ENCODE results near the gene ALAS1.

ALAS1 gene

DNA sequence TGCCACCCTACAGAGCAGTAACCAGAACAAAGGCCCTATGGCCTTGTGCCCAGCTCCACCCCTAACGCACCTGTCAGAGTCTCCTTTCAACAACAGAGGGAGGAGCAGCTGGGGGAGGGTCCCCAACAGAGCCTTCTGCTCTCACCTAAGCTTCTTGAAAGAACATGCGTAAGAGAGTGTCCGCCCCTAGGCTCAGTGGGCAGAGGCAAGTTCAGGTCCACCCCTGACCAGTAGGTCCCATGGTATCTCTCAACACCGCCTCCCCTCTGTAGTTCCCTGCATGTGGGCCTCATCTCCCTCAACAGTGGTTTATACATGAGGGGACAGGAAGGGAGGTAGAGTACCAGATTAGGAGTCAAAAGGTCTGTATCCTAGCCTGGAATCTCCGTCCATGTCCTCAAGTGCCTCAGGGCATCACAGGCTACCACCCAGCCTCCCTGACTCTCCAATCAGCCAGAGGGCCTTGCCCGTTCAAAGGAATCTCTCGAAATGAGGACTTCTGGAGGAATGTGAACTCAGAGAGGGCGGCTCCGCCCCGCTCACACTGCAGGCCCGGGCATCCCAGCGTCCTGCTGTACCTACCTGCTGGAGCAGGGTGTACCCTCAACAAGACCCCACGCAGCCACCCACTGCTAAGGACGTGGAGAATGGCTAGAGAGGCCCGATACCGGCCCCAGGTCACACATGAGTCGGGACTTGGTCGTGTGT, 44.4 kb upstream of the ALAS1 start:
- DNase-seq, result no peak
- H3K4me3 ChIP-seq, result peak overlapping the region; percentile 57 to 75
- intact Hi-C loops (cut with DNase I; ENCODE audit: low total_unique reads), result no loop called here
- H3K9me3 ChIP-seq, result no peaks in the 10 kb centered on the region
- no peaks in the 10 kb centered on the region for H3K27me3 ChIP-seq
- TF ChIP-seq, protein P1, sequence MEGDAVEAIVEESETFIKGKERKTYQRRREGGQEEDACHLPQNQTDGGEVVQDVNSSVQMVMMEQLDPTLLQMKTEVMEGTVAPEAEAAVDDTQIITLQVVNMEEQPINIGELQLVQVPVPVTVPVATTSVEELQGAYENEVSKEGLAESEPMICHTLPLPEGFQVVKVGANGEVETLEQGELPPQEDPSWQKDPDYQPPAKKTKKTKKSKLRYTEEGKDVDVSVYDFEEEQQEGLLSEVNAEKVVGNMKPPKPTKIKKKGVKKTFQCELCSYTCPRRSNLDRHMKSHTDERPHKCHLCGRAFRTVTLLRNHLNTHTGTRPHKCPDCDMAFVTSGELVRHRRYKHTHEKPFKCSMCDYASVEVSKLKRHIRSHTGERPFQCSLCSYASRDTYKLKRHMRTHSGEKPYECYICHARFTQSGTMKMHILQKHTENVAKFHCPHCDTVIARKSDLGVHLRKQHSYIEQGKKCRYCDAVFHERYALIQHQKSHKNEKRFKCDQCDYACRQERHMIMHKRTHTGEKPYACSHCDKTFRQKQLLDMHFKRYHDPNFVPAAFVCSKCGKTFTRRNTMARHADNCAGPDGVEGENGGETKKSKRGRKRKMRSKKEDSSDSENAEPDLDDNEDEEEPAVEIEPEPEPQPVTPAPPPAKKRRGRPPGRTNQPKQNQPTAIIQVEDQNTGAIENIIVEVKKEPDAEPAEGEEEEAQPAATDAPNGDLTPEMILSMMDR (IDR thresholded peaks at IDR 0.05), result no peak
- H3K36me3 ChIP-seq, result no peaks in the 10 kb centered on the region
- peak overlapping the region; percentile 81 to 82 for H3K27ac ChIP-seq
- peaks cover 0 to 15% (median 11%) of the 10 kb centered on the region in 4 donors for H3K4me1 ChIP-seq

DNA sequence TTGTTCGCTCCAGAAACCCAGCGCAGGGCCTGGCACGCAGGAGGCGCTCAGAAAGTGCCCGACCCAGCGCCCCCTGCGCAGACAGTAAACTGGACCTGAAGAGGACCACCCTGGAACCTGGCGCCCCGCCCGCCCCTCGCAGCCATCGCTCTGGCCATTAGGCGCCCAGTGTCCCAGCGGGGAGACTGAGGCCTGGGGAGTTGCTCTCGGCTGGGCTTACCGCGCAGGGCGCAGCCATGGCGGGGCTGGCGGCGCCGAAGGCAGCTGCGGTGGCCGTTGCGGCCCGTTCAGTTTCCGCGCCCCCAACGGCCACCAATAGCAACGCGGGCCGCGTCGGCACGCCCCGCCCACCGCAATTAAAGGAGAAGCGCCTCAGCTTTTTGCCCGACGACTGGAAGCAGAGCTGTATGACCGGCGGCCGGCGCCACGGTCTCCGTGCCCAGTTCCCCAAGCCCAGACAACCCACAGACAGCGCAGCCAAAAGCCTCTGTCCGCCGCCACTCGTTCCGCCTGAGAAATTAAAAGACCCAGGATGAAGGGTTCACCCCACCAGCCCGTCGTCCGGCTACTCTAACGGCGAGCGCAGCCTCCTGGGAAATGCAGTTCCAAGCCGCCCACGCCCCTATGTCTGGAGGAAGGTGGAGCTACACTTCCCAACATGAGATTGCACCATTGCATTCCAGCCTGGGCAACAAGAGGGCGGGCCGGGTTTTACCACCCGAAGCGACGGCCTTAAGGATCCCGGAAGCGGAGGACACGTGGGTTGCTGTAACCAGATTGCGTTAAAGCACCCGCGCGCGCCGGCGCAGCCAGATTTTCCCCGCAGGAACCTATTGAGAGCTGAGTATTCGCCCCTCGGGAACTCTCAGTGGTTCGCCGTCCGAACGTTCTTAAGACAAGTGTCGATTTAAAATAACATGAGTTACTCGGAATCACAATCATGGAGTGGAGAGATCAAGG, 43.5 kb upstream of the ALAS1 start, which contains the start of gene POC1A:
POC1A (minus strand) TSS at position 289 of the 960 bp plus-strand sequence; CDS start at position 238, 51 bp downstream.
- TF ChIP-seq, protein P1 (IDR thresholded peaks at IDR 0.05), result peak in 1 of 2 experiments; percentile 25
- peaks cover 0 to 15% (median 11%) of the 10 kb centered on the region in 4 donors for H3K4me1 ChIP-seq
- H3K36me3 ChIP-seq, result no peaks in the 10 kb centered on the region
- DNase-seq, result peak; percentile 99
- peak within 1 kb of the TSS; percentile 81 to 82 for H3K27ac ChIP-seq
- intact Hi-C loops (cut with DNase I; ENCODE audit: low total_unique reads), result no loop called here
- no peaks in the 10 kb centered on the region for H3K27me3 ChIP-seq
- H3K9me3 ChIP-seq, result no peaks in the 10 kb centered on the region
- H3K4me3 ChIP-seq, result peak within 1 kb of the TSS; percentile 57 to 75

DNA sequence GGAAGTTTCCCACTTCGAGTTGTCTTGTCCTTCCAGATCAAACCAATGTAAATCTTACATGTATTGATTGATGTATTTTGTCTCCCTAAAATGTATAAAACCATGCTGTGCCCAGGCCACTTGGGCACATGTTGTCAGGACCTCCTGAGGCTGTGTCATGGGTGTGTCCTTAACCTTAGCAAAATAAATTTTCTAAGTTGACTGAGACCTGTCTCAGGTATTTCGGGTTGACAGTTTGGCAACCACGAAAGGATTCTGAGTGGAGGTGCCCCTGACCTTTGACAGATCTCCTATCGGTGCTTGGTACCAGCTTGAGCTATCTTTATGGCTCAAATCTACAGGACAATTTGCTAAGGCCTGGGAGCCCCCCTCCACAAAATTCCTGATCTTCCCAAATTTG, 42.0 kb upstream of the ALAS1 start:
- DNase-seq, result no peak
- peaks cover 0 to 15% (median 11%) of the 10 kb centered on the region in 4 donors for H3K4me1 ChIP-seq
- no peaks in the 10 kb centered on the region for H3K9me3 ChIP-seq
- TF ChIP-seq, protein P1 (IDR thresholded peaks at IDR 0.05), result no peak
- no peaks in the 10 kb centered on the region for H3K36me3 ChIP-seq
- H3K4me3 ChIP-seq, result no peak overlapping the region
- no peak overlapping the region for H3K27ac ChIP-seq
- no peaks in the 10 kb centered on the region for H3K27me3 ChIP-seq
- intact Hi-C loops (cut with DNase I; ENCODE audit: low total_unique reads), result no loop called here

DNA sequence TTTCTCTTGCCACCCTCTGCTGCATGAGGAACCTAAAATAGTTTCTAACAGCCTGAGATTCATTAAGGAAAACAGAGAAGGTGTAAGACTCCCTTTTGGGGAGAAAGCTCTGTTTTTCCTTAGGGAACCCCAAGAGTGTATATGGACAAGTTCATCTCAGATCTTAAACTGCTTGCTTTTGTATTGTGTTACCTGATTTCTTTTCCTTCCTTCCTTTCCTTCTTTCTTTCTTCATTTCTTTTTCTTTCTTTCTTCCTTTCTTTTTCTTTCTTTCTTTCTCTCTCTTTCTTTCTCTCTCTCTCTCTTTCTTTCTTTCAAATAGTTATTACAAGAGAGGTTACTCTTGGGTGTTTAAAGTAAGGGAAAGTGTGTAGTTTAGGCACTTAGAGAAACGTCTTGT, 38.5 kb upstream of the ALAS1 start:
- intact Hi-C loops (cut with DNase I; ENCODE audit: low total_unique reads), result no loop called here
- H3K27ac ChIP-seq, result no peak overlapping the region
- no peaks in the 10 kb centered on the region for H3K9me3 ChIP-seq
- H3K4me1 ChIP-seq, result peaks cover 0 to 5% (median 0%) of the 10 kb centered on the region in 4 donors
- DNase-seq, result no peak
- H3K36me3 ChIP-seq, result no peaks in the 10 kb centered on the region
- TF ChIP-seq, protein P1 (IDR thresholded peaks at IDR 0.05), result no peak
- H3K27me3 ChIP-seq, result no peaks in the 10 kb centered on the region
- H3K4me3 ChIP-seq, result no peak overlapping the region

DNA sequence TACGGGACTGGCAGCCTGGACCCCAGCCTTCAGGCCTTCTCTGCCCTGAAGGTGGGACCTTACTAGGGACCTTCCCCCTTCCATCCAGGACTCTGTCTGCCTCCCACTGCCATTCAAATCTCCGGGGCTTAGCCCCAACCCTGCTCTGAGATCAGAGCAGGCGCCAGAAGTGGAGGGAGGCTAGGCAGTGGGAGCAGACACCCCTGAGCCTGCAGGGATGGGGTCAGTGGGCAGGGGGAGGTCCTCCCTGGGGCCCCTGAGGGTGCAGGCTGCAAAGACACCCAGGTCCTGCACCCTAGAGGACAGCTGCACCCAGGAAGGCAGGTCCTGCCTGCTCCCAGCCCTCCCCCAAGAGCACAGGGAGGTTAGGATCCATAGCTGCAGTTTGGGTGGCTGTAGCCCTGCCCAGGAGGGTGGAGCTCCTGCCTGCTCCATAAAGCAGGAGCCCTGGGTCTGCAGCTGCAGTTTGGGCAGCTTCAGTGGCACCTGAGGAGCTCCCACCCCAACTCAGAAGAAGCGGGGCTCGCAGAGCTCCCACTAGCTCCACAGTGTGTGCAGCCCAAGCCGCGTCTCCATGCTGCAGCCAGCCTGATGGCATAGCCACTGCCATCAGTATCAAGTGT, 35.6 kb upstream of the ALAS1 start:
- TF ChIP-seq, protein P1 (IDR thresholded peaks at IDR 0.05), result no peak
- Histone ChIP-seq H3K36me3 (no peaks in the 10 kb centered on the region), H3K4me1 (no peaks in the 10 kb centered on the region), H3K27me3 (no peaks in the 10 kb centered on the region), H3K9me3 (no peaks in the 10 kb centered on the region), H3K27ac (no peak overlapping the region), H3K4me3 (no peak overlapping the region)
- DNase-seq, result peak in 1 of 2 donors; percentile 25
- intact Hi-C loops (cut with DNase I; ENCODE audit: low total_unique reads), result no loop called here

Measured in tibial artery (tissue), 4 donors.